Measurements from ENCODE around the gene BORCS6. TPM values are rescaled to one million over a fixed set of nuclear protein-coding genes. Genes with fewer than 3 reads are reported as not detected.

BORCS6 gene
- total and polyA plus RNA-seq, 9 of the 15 experiments (the other 6 are each of a cell fraction or from before 2014, with no cell fraction given): 0.01 to 7.4 (median 2.3) TPM

- TF ChIP-seq HNRNPH1 (optimal IDR thresholded peaks at IDR 0.05; ENCODE audit: low read depth, low read length) (no peak), MYNN (IDR thresholded peaks at IDR 0.05) (no peak), MYNN (CRISPR knock-in tag; IDR thresholded peaks at IDR 0.05) (no peak), POLR2G (IDR thresholded peaks at IDR 0.05; ENCODE audit: low read depth, low read length) (peak; percentile 58), POLR2B (IDR thresholded peaks at IDR 0.05; ENCODE audit: low read depth, partially characterized antibody) (peak; percentile 36), GATAD2A (IDR thresholded peaks at IDR 0.05) (no peak), CHD4 (IDR thresholded peaks at IDR 0.05; ENCODE audit: insufficient read depth, insufficient replicate concordance, low read depth, low read length, poor library complexity, severe bottlenecking) (no peak)
Measured at GRCh38 chr17:8204761-8205555, 15.0 kb upstream of the BORCS6 start (continued).

DNA sequence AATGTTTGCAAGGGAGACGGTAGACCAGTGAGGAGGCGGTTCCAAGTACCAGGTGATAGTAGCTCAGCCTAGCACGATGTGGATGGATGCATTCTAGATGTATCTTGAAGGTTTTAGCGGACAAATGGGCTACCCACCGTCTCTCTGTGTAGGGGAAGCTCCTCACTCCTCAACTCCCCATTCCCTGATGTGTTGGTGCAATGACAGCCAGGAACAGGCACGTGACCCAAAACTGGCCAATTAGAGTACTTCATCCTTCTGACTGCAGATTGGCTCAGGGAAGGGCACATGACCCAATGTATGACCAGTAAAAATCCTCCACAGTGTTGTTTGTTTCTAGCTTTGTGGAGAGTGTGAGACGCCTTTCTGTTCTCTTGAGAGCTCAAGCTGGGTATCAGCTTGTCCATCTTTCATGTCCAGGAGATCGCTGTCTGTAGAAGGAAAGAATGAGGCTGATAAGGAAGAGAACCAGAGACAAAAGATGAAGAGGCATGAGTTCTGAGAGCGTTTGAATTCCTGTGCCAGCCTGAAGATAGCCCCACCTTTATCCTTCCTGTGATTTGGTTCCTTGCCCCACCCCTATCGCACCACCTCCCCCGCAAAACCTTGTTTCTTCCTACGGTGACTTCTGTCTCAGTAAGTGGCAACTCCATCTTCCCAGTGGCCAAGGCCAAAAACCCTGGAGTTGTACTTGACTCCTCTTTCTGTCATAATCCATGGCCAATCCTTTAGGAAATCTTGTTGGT lies 2.3 kb upstream of the BORCS6 start:
- H3K9me1 ChIP-seq (ENCODE audit: control insufficient read depth, insufficient read depth, low read length): no peaks in the 10 kb centered on the region
- FAIRE-seq (peak; percentile 100), DNase-seq (ENCODE audit: extremely low read depth in 1 of 4, low spot score in 3 of 4) (peak; percentile 75 to 91 (median 82)), ATAC-seq (peak; percentile 76)
- H4K20me1 ChIP-seq (replicated peaks; ENCODE audit: control insufficient read depth, insufficient read depth, low read length): peaks cover 2% of the 10 kb centered on the region
- peak overlapping the region; percentile 25 for H3K4me3 ChIP-seq
- peak overlapping the region; percentile 45 to 48; a peak in 3 of 4 replicates for H3K9ac ChIP-seq (ENCODE audit: insufficient read depth in 1 of 2, low read depth in 2 of 2, low read length in 2 of 2)
- BruUV-seq (replicated peaks): no TSS peak
- no peaks in the 10 kb centered on the region for H3K27me3 ChIP-seq (ENCODE audit: control insufficient read depth in 2 of 2, insufficient read depth in 2 of 2, low read length in 2 of 2)
- no peaks in the 10 kb centered on the region for H3K36me3 ChIP-seq (ENCODE audit: control insufficient read depth, insufficient read depth, low read length)
- POLR2A ChIA-PET: interaction anchor here (0.5 to 3.1 kb wide), 10 partner anchors 10 to 144 kb away, joined by 3 to 30 read pairs (median 4); partner anchors contain the start of gene AURKB
- CTCF ChIA-PET (ENCODE audit: low intra/inter-chr PET ratio): no interaction called here
- H2AFZ ChIP-seq (ENCODE audit: low read depth, low read length): peak overlapping the region; percentile 83
- no peaks in the 10 kb centered on the region for H3K9me3 ChIP-seq (replicated peaks; ENCODE audit: control insufficient read depth, insufficient read depth, low read depth, low read length)
- intact Hi-C loops (cut with micrococcal nuclease) (no loop called here), in situ Hi-C loops (cut with MboI) (no loop called here)
- peaks cover 18% of the 10 kb centered on the region for H3K79me2 ChIP-seq (ENCODE audit: control insufficient read depth, insufficient read depth, low read length)
- peak overlapping the region; percentile 83 for H3K4me2 ChIP-seq (ENCODE audit: insufficient read depth, low read length)
- peak overlapping the region; percentile 66 for H3K27ac ChIP-seq (ENCODE audit: extremely low read depth, low read depth, low read length)
- H3K4me1 ChIP-seq (replicated peaks in 1 of 2; ENCODE audit: control insufficient read depth in 2 of 2, insufficient read depth in 2 of 2, low read length in 2 of 2): peaks cover 35 to 36% of the 10 kb centered on the region in 2 experiments
- WGBS (ENCODE audit: insufficient coverage, low coverage, missing lambda C conversion rate): 0% methylated on average over 12 of the region's 12 CpGs
- TF ChIP-seq BRD4 (IDR thresholded peaks at IDR 0.05) (no peak), ZNF431 (CRISPR knock-in tag; IDR thresholded peaks at IDR 0.05) (peak; percentile 48; the same call in 1 of the 2 replicates), E4F1 (CRISPR knock-in tag; IDR thresholded peaks at IDR 0.05; ENCODE audit: borderline replicate concordance) (no peak)
